ENCODE measurements around the gene ISYNA1. TPM values are rescaled to one million over a fixed set of nuclear protein-coding genes. Genes with fewer than 3 reads are reported as not detected.

ISYNA1 gene
- polyA plus RNA-seq, 4 donors: 99.2 to 156 (median 106) TPM

GRCh38 chr19:18397242-18398202 is 40.4 kb downstream of the ISYNA1 start, which contains the start of gene LRRC25:
LRRC25 (minus strand) TSS chr19:18397622; CDS start chr19:18396963, 659 bp downstream.
- DNase-seq (ENCODE audit: low read depth in 4 of 4, low spot score in 3 of 4): no peak

DNA sequence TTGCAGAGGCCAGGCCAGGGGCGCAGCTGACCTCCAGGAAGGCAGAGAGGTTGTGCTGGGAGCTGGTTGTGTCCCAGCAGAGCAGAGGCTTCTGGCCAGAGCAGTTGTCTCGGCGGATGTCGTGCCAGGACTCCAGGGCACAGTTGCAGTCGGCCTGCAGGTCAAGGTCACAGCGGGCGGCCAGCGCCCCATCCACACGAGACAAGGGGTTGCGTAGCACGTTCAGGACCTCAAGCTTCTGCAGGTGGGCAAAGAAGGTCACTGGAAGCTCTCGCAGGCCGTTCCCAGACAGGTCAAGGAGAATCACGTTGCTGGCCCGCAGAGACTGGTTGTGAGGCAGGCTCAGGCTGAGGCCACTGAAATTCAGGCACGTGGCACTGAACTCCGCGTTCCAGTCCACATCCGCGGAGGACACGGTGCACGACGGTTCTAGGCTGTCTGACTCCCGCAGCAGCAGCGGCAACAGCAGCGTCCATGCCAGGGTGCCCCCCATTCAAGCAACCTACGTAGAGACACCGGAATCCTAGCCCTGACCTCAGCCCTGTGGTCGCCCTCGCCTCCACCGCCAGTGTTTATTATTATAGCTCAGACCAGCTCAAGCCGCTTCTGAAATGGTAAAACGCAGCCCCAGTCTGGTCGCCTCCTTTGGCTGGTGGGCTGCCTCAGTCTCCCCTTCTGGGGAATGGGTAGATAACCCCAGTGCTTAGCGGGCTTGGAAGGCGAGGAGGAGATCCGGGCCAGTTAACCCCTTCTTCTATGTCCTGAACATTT is 41.3 kb downstream of the ISYNA1 start:
- no peak for DNase-seq (ENCODE audit: low read depth in 4 of 4, low spot score in 3 of 4)

DNA sequence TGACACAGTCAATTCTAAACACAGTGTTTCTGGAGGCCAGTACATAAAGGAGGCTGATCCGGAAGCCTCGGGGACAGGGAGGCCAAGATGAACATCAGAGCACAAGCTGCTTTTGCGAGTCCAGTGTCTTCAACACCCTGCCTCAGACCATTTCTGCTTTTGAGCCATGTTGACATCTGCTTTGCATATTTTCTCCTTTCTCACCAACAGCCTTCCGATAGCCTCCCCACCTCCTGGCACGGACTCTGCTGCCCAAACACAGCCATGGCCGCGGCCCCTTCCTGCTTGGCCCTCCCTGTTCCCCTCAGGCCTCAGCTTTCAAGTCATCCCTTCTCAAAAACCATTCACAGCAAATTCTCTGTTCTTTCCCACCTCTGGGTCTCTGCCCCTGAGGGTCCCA is 44.1 kb downstream of the ISYNA1 start:
- DNase-seq (ENCODE audit: low read depth in 4 of 4, low spot score in 3 of 4): no peak

GRCh38 chr19:18392926-18393325 is 45.0 kb downstream of the ISYNA1 start:
- DNase-seq (ENCODE audit: low read depth in 4 of 4, low spot score in 3 of 4): no peak

DNA sequence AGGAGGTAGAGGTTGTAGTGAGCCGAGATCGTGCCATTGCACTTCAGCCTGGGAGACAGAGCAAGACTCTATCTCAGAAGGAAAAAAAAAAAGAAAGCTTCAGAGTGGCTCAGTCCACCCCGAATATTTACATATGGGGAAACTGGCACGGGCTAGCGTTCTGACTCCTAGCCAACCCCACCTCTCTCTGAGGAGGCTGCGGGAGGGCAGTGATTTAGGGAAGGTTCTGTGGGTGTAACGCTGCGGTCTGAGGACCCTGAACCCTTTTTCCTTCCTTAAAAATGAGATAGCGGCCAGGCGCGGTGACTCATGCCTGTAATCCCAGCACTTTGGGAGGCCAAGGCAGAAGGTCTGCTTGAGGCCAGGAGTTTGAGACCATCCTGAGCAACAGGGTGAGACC is 45.5 kb downstream of the ISYNA1 start:
- no peak for DNase-seq (ENCODE audit: low read depth in 4 of 4, low spot score in 3 of 4)

- no peak for DNase-seq (ENCODE audit: low read depth in 4 of 4, low spot score in 3 of 4)
Measured at GRCh38 chr19:18391509-18392075, 46.3 kb downstream of the ISYNA1 start.

GRCh38 chr19:18390065-18390907 is 47.6 kb downstream of the ISYNA1 start:
- no peak for DNase-seq (ENCODE audit: low read depth in 4 of 4, low spot score in 3 of 4)

DNA sequence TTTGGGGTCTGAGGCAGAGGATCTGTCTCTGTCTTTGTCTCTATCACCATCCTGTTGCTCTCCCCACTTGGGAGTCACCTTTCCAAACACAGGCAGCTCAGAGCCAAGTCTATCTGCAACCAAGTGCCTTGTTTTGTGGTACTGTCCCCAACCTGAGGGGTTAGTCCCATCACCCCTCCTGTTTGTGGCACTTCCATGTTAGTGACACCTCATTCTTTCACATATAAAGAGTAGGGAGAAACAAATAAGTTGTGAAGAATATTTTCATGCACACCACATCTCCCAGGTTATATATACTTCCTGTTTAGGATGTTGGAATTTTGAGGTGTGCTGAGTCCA is 48.2 kb downstream of the ISYNA1 start:
- DNase-seq (ENCODE audit: low read depth in 4 of 4, low spot score in 3 of 4): no peak

DNA sequence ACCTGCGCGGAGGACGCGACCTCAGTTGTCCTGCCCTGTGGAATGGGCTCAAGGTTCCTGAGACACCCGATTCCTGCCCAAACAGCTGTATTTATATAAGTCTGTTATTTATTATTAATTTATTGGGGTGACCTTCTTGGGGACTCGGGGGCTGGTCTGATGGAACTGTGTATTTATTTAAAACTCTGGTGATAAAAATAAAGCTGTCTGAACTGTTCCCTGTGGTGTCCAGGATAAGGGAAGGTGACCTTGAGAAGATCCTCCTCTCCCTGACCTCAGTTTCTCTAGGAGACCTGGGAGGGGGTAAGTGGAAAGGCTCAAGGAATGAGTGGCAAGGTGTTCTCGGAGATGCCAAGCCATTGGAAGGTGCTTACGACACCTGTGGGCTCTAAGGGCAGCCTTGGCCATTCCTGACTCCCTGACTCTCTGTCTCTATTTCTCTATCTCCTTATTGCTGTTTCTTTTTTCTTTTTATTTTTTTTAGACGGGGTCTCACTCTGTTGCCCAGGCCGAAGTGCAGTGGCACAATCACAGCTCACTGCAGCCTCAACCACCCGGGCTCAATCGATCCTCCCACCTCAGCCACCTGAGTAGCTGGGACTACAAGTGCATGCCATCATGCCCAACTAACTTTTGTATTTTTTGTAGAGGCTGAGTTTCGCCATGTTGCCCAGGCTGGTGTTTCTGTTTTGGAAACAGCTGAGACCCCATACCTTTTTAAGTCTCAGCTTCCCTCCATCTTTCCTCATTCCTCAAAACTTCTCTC is 48.8 kb downstream of the ISYNA1 start:
- no peak for DNase-seq (ENCODE audit: low read depth in 4 of 4, low spot score in 3 of 4)

DNA sequence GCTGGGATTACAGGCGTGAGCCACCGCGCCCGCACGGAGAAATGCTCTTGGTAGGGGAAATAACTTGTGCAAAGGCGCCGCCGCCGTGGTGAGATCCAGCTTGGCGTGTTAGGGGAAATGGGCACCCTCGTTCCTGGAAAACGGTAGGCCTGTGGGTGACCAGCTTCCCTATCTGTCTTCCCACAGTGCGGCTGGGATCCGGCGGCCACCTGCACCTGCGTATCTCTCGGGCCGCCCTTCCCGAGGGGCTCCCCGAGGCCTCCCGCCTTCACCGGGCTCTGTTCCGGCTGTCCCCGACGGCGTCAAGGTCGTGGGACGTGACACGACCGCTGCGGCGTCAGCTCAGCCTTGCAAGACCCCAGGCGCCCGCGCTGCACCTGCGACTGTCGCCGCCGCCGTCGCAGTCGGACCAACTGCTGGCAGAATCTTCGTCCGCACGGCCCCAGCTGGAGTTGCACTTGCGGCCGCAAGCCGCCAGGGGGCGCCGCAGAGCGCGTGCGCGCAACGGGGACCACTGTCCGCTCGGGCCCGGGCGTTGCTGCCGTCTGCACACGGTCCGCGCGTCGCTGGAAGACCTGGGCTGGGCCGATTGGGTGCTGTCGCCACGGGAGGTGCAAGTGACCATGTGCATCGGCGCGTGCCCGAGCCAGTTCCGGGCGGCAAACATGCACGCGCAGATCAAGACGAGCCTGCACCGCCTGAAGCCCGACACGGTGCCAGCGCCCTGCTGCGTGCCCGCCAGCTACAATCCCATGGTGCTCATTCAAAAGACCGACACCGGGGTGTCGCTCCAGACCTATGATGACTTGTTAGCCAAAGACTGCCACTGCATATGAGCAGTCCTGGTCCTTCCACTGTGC is 49.6 kb downstream of the ISYNA1 start:
- DNase-seq (ENCODE audit: low read depth in 4 of 4, low spot score in 3 of 4): peak; percentile 68 to 85 (median 75)

GRCh38 chr19:18386543-18387271 is 51.2 kb downstream of the ISYNA1 start:
- no peak for DNase-seq (ENCODE audit: low read depth in 4 of 4, low spot score in 3 of 4)

DNA sequence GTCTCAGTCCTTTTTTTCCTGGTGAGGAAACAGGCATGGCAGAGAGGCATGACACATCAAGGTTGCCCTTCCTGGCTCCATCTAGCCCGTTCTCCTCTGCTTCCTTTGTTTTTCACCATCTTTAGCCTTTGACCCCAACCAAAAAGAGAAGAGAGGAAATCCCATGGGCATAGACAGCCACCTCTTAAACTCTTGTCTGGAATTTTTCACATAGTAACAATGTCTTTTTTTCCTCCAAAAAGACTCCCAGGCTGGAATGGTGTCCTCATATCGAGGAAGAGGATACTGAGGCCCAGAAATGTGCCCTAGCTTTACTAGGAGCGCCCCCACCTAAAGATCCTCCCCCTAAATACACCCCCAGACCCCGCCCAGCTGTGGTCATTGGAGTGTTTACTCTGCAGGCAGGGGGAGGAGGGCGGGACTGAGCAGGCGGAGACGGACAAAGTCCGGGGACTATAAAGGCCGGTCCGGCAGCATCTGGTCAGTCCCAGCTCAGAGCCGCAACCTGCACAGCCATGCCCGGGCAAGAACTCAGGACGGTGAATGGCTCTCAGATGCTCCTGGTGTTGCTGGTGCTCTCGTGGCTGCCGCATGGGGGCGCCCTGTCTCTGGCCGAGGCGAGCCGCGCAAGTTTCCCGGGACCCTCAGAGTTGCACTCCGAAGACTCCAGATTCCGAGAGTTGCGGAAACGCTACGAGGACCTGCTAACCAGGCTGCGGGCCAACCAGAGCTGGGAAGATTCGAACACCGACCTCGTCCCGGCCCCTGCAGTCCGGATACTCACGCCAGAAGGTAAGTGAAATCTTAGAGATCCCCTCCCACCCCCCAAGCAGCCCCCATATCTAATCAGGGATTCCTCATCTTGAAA is 52.0 kb downstream of the ISYNA1 start, which contains the start of gene GDF15:
TSS of gene GDF15 (plus strand) at position 484 of the 868 bp plus-strand sequence. CDS start at position 516, 32 bp downstream.
- DNase-seq (ENCODE audit: low read depth in 4 of 4, low spot score in 3 of 4): no peak

DNA sequence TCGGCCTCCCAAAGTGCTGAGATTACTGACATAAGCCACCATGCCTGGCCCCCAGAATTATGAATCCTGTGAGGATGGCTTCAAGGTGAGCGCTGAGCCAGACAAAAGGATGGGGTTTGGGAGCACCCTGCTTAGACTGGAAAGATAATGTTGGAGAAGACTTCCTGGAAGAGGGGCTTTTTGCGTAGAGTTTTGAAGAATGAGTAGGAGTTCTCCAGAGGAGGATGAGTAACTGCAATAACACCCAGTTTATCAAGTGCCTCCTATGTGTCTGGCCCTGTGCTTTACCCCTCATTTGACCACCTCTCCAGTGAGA is 52.6 kb downstream of the ISYNA1 start:
- no peak for DNase-seq (ENCODE audit: low read depth in 4 of 4, low spot score in 3 of 4)

- no peak for DNase-seq (ENCODE audit: low read depth in 4 of 4, low spot score in 3 of 4)
Measured at GRCh38 chr19:18384775-18385174, 53.2 kb downstream of the ISYNA1 start.

Measured in right renal pelvis (tissue), 4 donors.